Measurements from ENCODE around the gene NUDT6. TPM values are rescaled to one million over a fixed set of nuclear protein-coding genes. Genes with fewer than 3 reads are reported as not detected.
A peak's percentile ranks its signal among the peaks of the same experiment; 100 is the strongest.

NUDT6 gene
- total and polyA plus RNA-seq, 2 donors from 2014 or later: 10.1 to 32.4 TPM

GRCh38 chr4:122930862-122931261 lies 8.5 kb upstream of the NUDT6 start:
- DNase-seq: peak in 1 of 5 donors; percentile 21

GRCh38 chr4:122928930-122929329 lies 6.5 kb upstream of the NUDT6 start:
- H3K9ac ChIP-seq (ENCODE audit: low read length in 3 of 3): no peak overlapping the region

More at GRCh38 chr4:122930862-122931261, 8.5 kb upstream of the NUDT6 start:
- peak; percentile 32 for TF ChIP-seq CTCF (IDR thresholded peaks at IDR 0.05; ENCODE audit: borderline replicate concordance, extremely low read depth, insufficient read depth)
- FAIRE-seq: peak; percentile 97
- H3K9me3 ChIP-seq (ENCODE audit: control insufficient read depth in 2 of 3, insufficient read depth in 1 of 3, low read length in 3 of 3): no peaks in the 10 kb centered on the region
- intact Hi-C loops (cut with DNase I): no loop called here
- no peak overlapping the region for H3K4me3 ChIP-seq (ENCODE audit: low read length in 3 of 3)
- H3K27me3 ChIP-seq (ENCODE audit: control insufficient read depth, insufficient read depth, low read length): no peaks in the 10 kb centered on the region
- H3K36me3 ChIP-seq (ENCODE audit: control insufficient read depth in 2 of 3, insufficient read depth in 3 of 3, low read length in 3 of 3): peaks cover 3 to 13% (median 6%) of the 10 kb centered on the region in 3 donors
- no peak overlapping the region for H3K9ac ChIP-seq (ENCODE audit: low read length in 3 of 3)
- H3K27ac ChIP-seq (ENCODE audit: low read depth in 2 of 2, low read length in 2 of 2): no peak overlapping the region
- no peaks in the 10 kb centered on the region for H3K4me1 ChIP-seq (ENCODE audit: control insufficient read depth in 2 of 3, insufficient read depth in 2 of 3, low read depth in 1 of 3, low read length in 3 of 3)

GRCh38 chr4:122922877-122923511 lies 597 bp upstream of the NUDT6 start:
- DNase-seq: peak; percentile 91 to 96 (median 91)
- no peak for FAIRE-seq
- H3K9ac ChIP-seq (ENCODE audit: low read length in 3 of 3): peak overlapping the region; percentile 45 to 92 (median 84)
- peak overlapping the region; percentile 82 to 95 (median 92) for H3K4me3 ChIP-seq (ENCODE audit: low read length in 3 of 3)
- TF ChIP-seq CTCF (IDR thresholded peaks at IDR 0.05; ENCODE audit: borderline replicate concordance, extremely low read depth, insufficient read depth): no peak
- H3K9me3 ChIP-seq (ENCODE audit: control insufficient read depth in 2 of 3, insufficient read depth in 1 of 3, low read length in 3 of 3): no peaks in the 10 kb centered on the region
- H3K27ac ChIP-seq (ENCODE audit: low read depth in 2 of 2, low read length in 2 of 2): peak overlapping the region in 1 of 2 donors; percentile 48
- intact Hi-C loops (cut with DNase I): no loop called here
- no peaks in the 10 kb centered on the region for H3K27me3 ChIP-seq (ENCODE audit: control insufficient read depth, insufficient read depth, low read length)
- H3K4me1 ChIP-seq (ENCODE audit: control insufficient read depth in 2 of 3, insufficient read depth in 2 of 3, low read depth in 1 of 3, low read length in 3 of 3): peaks cover 0 to 6% (median 3%) of the 10 kb centered on the region in 3 donors
- no peaks in the 10 kb centered on the region for H3K36me3 ChIP-seq (ENCODE audit: control insufficient read depth in 2 of 3, insufficient read depth in 3 of 3, low read length in 3 of 3)

More at GRCh38 chr4:122928930-122929329, 6.5 kb upstream of the NUDT6 start:
- Histone ChIP-seq H3K27ac (ENCODE audit: low read depth in 2 of 2, low read length in 2 of 2) (no peak overlapping the region), H3K4me1 (ENCODE audit: control insufficient read depth in 2 of 3, insufficient read depth in 2 of 3, low read depth in 1 of 3, low read length in 3 of 3) (peaks cover 0 to 4% (median 3%) of the 10 kb centered on the region in 3 donors), H3K9me3 (ENCODE audit: control insufficient read depth in 2 of 3, insufficient read depth in 1 of 3, low read length in 3 of 3) (no peaks in the 10 kb centered on the region), H3K27me3 (ENCODE audit: control insufficient read depth, insufficient read depth, low read length) (no peaks in the 10 kb centered on the region), H3K36me3 (ENCODE audit: control insufficient read depth in 2 of 3, insufficient read depth in 3 of 3, low read length in 3 of 3) (peaks cover 0 to 3% (median 3%) of the 10 kb centered on the region in 3 donors), H3K4me3 (ENCODE audit: low read length in 3 of 3) (no peak overlapping the region)
- DNase-seq (no peak), FAIRE-seq (no peak)
- intact Hi-C loops (cut with DNase I): no loop called here
- TF ChIP-seq CTCF (IDR thresholded peaks at IDR 0.05; ENCODE audit: borderline replicate concordance, extremely low read depth, insufficient read depth): no peak

Data from kidney (tissue), 14 donors.